ENCODE measurements around the gene TTC7B. TPM values are rescaled to one million over a fixed set of nuclear protein-coding genes. Genes with fewer than 3 reads are reported as not detected.

The TTC7B gene
- total and polyA plus RNA-seq, 2 of the 13 experiments (the other 11 are each of a cell fraction or from before 2014, with no cell fraction given), result 1.3 to 3.2 TPM

DNA sequence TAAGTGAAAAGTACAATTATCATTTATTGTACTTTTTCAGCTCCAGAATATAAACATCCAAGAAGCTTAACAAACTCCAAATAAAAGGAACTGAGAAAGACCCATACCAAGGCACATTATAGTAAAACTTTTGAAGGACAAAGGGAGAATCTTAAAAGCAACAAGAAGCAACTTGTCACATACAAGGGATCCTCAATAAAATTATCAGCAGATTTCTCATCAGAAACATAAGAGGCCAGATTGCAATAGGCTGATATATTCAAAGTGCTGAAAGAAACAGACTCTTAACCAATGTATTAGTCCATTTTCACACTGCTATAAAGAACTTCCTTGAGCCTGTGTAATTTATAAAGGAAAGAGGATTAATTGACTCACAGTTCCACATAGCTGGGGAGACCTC, 48.3 kb downstream of the TTC7B start:
- H3K4me2 ChIP-seq (ENCODE audit: low read depth, low read length), result no peak overlapping the region
- no peak for FAIRE-seq
- peaks cover 13% of the 10 kb centered on the region; the same call in 1 of the 2 replicates for H3K9me3 ChIP-seq (ENCODE audit: low read length)
- intact Hi-C loops (cut with micrococcal nuclease; ENCODE audit: unreplicated experiment) (loop anchor here (10.0 kb wide), 1 partner anchor 573 kb away; no protein-coding TSS in a partner anchor), in situ Hi-C loops (cut with HindIII; ENCODE audit: extremely low pct_ligation_motif_present, low pct_unique_long_range_greater_than_20kb) (no loop called here)
- POLR2A ChIA-PET, result no interaction called here
- no peak for ATAC-seq
- H3K9ac ChIP-seq (ENCODE audit: insufficient read depth, low read depth, low read length), result no peak overlapping the region
- no peak overlapping the region for H3K4me3 ChIP-seq (replicated peaks in 1 of 3; ENCODE audit: insufficient read depth in 1 of 3, low read depth in 2 of 3, low read length in 3 of 3)
- H3K36me3 ChIP-seq (replicated peaks in 1 of 2; ENCODE audit: control insufficient read depth in 1 of 2, insufficient read depth in 2 of 2, low read length in 2 of 2), result no peaks in the 10 kb centered on the region
- no peaks in the 10 kb centered on the region for H3K79me2 ChIP-seq (ENCODE audit: insufficient read depth, low read length)
- no peak for DNase-seq (ENCODE audit: low spot score)
- H2AFZ ChIP-seq (ENCODE audit: low read length), result no peak overlapping the region
- no peaks in the 10 kb centered on the region for H3K27me3 ChIP-seq (ENCODE audit: control insufficient read depth in 1 of 2, insufficient read depth in 2 of 2, low read length in 2 of 2)
- no peaks in the 10 kb centered on the region for H3K4me1 ChIP-seq (ENCODE audit: insufficient read depth, low read length)
- CTCF ChIA-PET (ENCODE audit: low intra/inter-chr PET ratio, low total read pairs), result no interaction called here
- H4K20me1 ChIP-seq (ENCODE audit: insufficient read depth, low read length), result no peaks in the 10 kb centered on the region
- no peak overlapping the region for H3K27ac ChIP-seq (ENCODE audit: extremely low read length, insufficient read depth, low read length)
- BruUV-seq (replicated peaks), result no TSS peak
- TF ChIP-seq, protein P1, sequence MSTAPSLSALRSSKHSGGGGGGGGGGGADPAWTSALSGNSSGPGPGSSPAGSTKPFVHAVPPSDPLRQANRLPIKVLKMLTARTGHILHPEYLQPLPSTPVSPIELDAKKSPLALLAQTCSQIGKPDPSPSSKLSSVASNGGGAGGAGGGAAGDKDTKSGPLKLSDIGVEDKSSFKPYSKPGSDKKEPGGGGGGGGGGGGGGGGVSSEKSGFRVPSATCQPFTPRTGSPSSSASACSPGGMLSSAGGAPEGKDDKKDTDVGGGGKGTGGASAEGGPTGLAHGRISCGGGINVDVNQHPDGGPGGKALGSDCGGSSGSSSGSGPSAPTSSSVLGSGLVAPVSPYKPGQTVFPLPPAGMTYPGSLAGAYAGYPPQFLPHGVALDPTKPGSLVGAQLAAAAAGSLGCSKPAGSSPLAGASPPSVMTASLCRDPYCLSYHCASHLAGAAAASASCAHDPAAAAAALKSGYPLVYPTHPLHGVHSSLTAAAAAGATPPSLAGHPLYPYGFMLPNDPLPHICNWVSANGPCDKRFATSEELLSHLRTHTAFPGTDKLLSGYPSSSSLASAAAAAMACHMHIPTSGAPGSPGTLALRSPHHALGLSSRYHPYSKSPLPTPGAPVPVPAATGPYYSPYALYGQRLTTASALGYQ (CRISPR knock-in tag; IDR thresholded peaks at IDR 0.05), result no peak
- no peak for TF ChIP-seq ZBTB20 (CRISPR knock-in tag; IDR thresholded peaks at IDR 0.05; ENCODE audit: borderline replicate concordance, low read depth)
- no peak for TF ChIP-seq ZNF256 (CRISPR knock-in tag; conservative IDR thresholded peaks at IDR 0.05)
- TF ChIP-seq, protein P2, sequence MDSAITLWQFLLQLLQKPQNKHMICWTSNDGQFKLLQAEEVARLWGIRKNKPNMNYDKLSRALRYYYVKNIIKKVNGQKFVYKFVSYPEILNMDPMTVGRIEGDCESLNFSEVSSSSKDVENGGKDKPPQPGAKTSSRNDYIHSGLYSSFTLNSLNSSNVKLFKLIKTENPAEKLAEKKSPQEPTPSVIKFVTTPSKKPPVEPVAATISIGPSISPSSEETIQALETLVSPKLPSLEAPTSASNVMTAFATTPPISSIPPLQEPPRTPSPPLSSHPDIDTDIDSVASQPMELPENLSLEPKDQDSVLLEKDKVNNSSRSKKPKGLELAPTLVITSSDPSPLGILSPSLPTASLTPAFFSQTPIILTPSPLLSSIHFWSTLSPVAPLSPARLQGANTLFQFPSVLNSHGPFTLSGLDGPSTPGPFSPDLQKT (CRISPR knock-in tag; IDR thresholded peaks at IDR 0.05; ENCODE audit: borderline replicate concordance), result no peak
- TF ChIP-seq CBX5 (CRISPR knock-in tag; IDR thresholded peaks at IDR 0.05; ENCODE audit: borderline replicate concordance), result no peak
- TF ChIP-seq, protein P3, sequence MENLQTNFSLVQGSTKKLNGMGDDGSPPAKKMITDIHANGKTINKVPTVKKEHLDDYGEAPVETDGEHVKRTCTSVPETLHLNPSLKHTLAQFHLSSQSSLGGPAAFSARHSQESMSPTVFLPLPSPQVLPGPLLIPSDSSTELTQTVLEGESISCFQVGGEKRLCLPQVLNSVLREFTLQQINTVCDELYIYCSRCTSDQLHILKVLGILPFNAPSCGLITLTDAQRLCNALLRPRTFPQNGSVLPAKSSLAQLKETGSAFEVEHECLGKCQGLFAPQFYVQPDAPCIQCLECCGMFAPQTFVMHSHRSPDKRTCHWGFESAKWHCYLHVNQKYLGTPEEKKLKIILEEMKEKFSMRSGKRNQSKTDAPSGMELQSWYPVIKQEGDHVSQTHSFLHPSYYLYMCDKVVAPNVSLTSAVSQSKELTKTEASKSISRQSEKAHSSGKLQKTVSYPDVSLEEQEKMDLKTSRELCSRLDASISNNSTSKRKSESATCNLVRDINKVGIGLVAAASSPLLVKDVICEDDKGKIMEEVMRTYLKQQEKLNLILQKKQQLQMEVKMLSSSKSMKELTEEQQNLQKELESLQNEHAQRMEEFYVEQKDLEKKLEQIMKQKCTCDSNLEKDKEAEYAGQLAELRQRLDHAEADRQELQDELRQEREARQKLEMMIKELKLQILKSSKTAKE (CRISPR knock-in tag; IDR thresholded peaks at IDR 0.05; ENCODE audit: borderline replicate concordance), result no peak
- TF ChIP-seq, protein P4, sequence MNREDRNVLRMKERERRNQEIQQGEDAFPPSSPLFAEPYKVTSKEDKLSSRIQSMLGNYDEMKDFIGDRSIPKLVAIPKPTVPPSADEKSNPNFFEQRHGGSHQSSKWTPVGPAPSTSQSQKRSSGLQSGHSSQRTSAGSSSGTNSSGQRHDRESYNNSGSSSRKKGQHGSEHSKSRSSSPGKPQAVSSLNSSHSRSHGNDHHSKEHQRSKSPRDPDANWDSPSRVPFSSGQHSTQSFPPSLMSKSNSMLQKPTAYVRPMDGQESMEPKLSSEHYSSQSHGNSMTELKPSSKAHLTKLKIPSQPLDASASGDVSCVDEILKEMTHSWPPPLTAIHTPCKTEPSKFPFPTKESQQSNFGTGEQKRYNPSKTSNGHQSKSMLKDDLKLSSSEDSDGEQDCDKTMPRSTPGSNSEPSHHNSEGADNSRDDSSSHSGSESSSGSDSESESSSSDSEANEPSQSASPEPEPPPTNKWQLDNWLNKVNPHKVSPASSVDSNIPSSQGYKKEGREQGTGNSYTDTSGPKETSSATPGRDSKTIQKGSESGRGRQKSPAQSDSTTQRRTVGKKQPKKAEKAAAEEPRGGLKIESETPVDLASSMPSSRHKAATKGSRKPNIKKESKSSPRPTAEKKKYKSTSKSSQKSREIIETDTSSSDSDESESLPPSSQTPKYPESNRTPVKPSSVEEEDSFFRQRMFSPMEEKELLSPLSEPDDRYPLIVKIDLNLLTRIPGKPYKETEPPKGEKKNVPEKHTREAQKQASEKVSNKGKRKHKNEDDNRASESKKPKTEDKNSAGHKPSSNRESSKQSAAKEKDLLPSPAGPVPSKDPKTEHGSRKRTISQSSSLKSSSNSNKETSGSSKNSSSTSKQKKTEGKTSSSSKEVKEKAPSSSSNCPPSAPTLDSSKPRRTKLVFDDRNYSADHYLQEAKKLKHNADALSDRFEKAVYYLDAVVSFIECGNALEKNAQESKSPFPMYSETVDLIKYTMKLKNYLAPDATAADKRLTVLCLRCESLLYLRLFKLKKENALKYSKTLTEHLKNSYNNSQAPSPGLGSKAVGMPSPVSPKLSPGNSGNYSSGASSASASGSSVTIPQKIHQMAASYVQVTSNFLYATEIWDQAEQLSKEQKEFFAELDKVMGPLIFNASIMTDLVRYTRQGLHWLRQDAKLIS (CRISPR knock-in tag; IDR thresholded peaks at IDR 0.05), result no peak
- TF ChIP-seq ZNF883 (CRISPR knock-in tag; IDR thresholded peaks at IDR 0.05; ENCODE audit: not compliant biosample characterization), result no peak
- TF ChIP-seq NFATC3 (CRISPR knock-in tag; IDR thresholded peaks at IDR 0.05), result no peak
- TF ChIP-seq GABPA (IDR thresholded peaks at IDR 0.05; ENCODE audit: low read depth, low read length), result no peak
- no peak for TF ChIP-seq GABPA (CRISPR knock-in tag; IDR thresholded peaks at IDR 0.05; ENCODE audit: low read depth)
- no peak for TF ChIP-seq ZNF354B (CRISPR knock-in tag; IDR thresholded peaks at IDR 0.05)
- TF ChIP-seq, protein P5, sequence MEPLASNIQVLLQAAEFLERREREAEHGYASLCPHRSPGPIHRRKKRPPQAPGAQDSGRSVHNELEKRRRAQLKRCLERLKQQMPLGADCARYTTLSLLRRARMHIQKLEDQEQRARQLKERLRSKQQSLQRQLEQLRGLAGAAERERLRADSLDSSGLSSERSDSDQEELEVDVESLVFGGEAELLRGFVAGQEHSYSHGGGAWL (CRISPR knock-in tag; IDR thresholded peaks at IDR 0.05), result no peak
- TF ChIP-seq ZSCAN31 (CRISPR knock-in tag; IDR thresholded peaks at IDR 0.05; ENCODE audit: low read depth), result no peak
- TF ChIP-seq REPIN1 (CRISPR knock-in tag; IDR thresholded peaks at IDR 0.05; ENCODE audit: borderline replicate concordance, low read depth), result no peak
- no peak for TF ChIP-seq ZNF232 (CRISPR knock-in tag; IDR thresholded peaks at IDR 0.05; ENCODE audit: borderline replicate concordance)
- TF ChIP-seq PHF20 (CRISPR knock-in tag; IDR thresholded peaks at IDR 0.05), result no peak
